AG04449 (cell line): ENCODE measurements around the gene AP1AR.

Experiments
- CTCF ChIA-PET: fragments of 350-600 bp; formaldehyde crosslinking; extraction: SDS; loops from one replicate; lab custom pipeline; 2021; ENCODE audit warnings: antibody characterized with exemption; lab: Yijun Ruan, JAX
- POLR2A ChIA-PET: fragments of 400-600, 350-600 bp; formaldehyde crosslinking; extraction: SDS; loops from one replicate; lab custom pipeline; 2020; ENCODE audit warnings: antibody characterized with exemption, inconsistent platforms; lab: Yijun Ruan, JAX
- DNase-seq: peaks from one replicate; pipeline ENCODE4 v3.0.0-alpha.2; 2010; ENCODE audit warnings: low read depth, low spot score
- H3K4me3 ChIP-seq: 2 replicates; pipeline ENCODE4 v1.5.1; 2011; ENCODE audit warnings: low read depth, mild to moderate bottlenecking, control low read depth, low read length
- TF ChIP-seq, protein P1 (sequence below): IDR thresholded peaks from one replicate; pipeline ENCODE4 v1.5.1; 2011; ENCODE audit warnings: mild to moderate bottlenecking, moderate library complexity, low read length, control low read depth, inconsistent platforms; ENCODE audit not compliant: insufficient read depth; ENCODE audit errors: missing control alignments

The AP1AR gene

GRCh38 chr4:112311516-112311915, 79.9 kb downstream of the AP1AR start:
- ChIA-PET POLR2A (no interaction called here), CTCF (interaction anchor here (0.6 to 6.3 kb wide), 4 partner anchors 10 to 95 kb away, joined by 3 to 46 read pairs (median 4); no protein-coding TSS in a partner anchor)
- no peak overlapping the region for H3K4me3 ChIP-seq
- DNase-seq, result no peak
- TF ChIP-seq, protein P1, sequence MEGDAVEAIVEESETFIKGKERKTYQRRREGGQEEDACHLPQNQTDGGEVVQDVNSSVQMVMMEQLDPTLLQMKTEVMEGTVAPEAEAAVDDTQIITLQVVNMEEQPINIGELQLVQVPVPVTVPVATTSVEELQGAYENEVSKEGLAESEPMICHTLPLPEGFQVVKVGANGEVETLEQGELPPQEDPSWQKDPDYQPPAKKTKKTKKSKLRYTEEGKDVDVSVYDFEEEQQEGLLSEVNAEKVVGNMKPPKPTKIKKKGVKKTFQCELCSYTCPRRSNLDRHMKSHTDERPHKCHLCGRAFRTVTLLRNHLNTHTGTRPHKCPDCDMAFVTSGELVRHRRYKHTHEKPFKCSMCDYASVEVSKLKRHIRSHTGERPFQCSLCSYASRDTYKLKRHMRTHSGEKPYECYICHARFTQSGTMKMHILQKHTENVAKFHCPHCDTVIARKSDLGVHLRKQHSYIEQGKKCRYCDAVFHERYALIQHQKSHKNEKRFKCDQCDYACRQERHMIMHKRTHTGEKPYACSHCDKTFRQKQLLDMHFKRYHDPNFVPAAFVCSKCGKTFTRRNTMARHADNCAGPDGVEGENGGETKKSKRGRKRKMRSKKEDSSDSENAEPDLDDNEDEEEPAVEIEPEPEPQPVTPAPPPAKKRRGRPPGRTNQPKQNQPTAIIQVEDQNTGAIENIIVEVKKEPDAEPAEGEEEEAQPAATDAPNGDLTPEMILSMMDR, result no peak

- CTCF ChIA-PET, result interaction anchor here (6.3 kb wide), 1 partner anchor 8 kb away, joined by 46 read pairs; no protein-coding TSS in a partner anchor
- DNase-seq, result no peak
- TF ChIP-seq, protein P1, result no peak
- POLR2A ChIA-PET, result no interaction called here
- no peak overlapping the region for H3K4me3 ChIP-seq
These were observed 81.1 kb downstream of the AP1AR start for GRCh38 chr4:112312610-112313239.

DNA sequence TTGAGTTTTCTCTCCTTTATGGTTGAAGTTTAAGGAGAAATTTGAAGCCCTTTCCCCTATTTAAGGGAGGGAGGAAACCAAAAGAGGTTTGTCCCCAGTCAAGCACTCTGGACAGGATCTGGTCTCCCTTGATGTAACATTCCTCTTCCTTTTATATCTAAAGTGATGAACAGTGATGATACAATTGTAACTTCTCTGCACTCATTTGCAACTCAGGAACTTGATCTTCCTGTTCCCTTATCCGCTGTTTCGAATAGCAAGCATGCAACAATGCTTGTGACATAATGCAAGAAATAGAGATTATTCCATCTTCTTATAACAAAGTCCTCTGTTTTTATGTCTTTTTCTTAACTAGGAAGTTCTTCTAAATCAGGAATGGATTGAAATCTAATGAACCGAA, 83.9 kb downstream of the AP1AR start:
- POLR2A ChIA-PET, result no interaction called here
- DNase-seq, result no peak
- H3K4me3 ChIP-seq, result no peak overlapping the region
- TF ChIP-seq, protein P1, result no peak
- CTCF ChIA-PET, result no interaction called here

DNA sequence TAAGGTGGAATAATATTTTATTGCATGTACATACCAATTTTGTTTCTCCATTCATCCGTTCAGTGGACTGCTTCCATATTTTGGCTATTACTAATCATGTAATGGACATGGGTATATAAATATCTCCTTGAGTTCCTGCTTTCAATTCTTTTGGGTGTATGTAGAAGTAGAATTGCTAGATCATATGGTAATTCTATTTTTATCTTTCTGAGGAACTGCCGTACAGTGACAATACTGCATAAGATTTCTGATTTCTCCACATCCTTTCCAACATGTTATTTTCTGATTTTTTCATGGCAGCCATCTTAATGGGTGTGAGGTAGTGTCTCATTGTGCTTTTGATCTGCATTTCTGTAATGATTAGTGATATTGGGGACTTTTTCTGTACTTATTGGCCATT, 84.8 kb downstream of the AP1AR start:
- H3K4me3 ChIP-seq, result no peak overlapping the region
- TF ChIP-seq, protein P1, result no peak
- ChIA-PET CTCF (interaction anchor here (1.2 to 1.3 kb wide), 2 partner anchors 11 to 234 kb away, joined by 3 to 5 read pairs; no protein-coding TSS in a partner anchor), POLR2A (no interaction called here)
- no peak for DNase-seq

DNA sequence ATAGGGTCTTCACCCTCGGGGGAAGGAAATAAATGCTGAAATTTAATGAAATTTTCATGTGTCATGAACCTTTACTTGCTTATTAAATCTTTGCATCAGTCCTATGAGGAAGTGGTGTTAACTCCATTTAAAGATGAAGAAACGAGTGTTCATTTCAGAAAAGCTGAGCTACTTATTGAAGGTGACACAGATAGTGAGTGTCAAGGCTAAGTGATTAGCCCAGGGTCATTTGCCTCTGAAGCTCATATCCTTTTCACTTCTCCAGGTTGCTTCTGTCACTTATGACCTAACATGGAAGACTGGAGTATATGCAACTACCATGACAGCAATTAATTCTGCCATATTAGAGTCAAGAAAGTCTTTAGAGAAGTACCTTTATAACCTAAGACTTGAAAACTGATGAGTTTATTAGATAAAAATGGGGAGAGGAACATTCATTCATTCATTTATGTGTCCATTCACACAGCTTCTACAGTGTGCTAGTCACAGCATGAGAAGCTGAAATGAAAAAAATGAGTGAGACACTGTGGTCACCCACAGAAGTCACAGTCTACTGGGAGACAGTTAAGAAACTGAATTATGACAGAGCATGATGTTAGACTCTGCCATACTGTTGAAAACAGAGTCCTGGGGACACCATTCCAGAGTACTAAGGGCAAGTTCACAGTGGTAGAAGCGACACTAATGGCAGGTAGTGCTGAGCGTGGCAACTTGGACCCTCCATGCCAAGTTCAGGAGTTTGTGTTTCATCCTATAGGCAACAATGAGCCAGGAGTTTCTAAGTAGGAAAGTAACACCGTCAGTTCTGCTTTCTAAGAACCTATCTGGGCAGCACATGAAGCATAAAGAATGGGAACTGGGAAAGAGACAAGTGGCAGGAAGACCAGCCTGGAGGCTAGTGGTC, 86.9 kb downstream of the AP1AR start:
- TF ChIP-seq, protein P1, result no peak
- DNase-seq, result no peak
- CTCF ChIA-PET, result interaction anchor here (1.6 to 1.7 kb wide), 2 partner anchors 9 to 286 kb away, joined by 4 to 7 read pairs; no protein-coding TSS in a partner anchor
- H3K4me3 ChIP-seq, result no peak overlapping the region
- POLR2A ChIA-PET, result no interaction called here
